Endothelial cell of umbilical vein (primary cell): Measurements from ENCODE around the gene ZNF662. TPM values are rescaled to one million over a fixed set of nuclear protein-coding genes. Genes with fewer than 3 reads are reported as not detected.

Experiments
- BruUV-seq: library from RNA; stranded (reverse); fragments of 400-500 nt; replicated peaks from 2 replicates; lab custom pipeline; 2021; lab: Mats Ljungman, UMichigan
- CTCF ChIA-PET: fragments of 300-600, 350-600 bp; sonication (Branson Sonifier 250); formaldehyde crosslinking; loops from one replicate; lab custom pipeline; 2021; ENCODE audit warnings: antibody characterized with exemption, inconsistent platforms; lab: Charles Lee
- POLR2A ChIA-PET: fragments of 300-600, 350-600 bp; sonication (Branson Sonifier 250); formaldehyde crosslinking; loops from one replicate; lab custom pipeline; 2021; ENCODE audit warnings: antibody characterized with exemption, inconsistent platforms; lab: Charles Lee
- DNase-seq: peaks from one replicate; pipeline ENCODE4 v3.0.0-alpha.2; 2011; ENCODE audit warnings: low read depth, low spot score
- FAIRE-seq: peaks from 2 replicates; lab custom pipeline; 2011; peaks lifted over from hg19 to GRCh38; lab: Jason Lieb, UNC
- H2AFZ ChIP-seq: 2 replicates; pipeline ENCODE4 v1.6.0; 2012; ENCODE audit warnings: low read depth, low read length, control low read depth, inconsistent platforms
- H3K27ac ChIP-seq: 2 replicates; pipeline ENCODE4 v1.5.1; 2011; ENCODE audit warnings: low read depth, mild to moderate bottlenecking, control low read depth, low read length, moderate library complexity; ENCODE audit not compliant: insufficient read depth
- H3K27me3 ChIP-seq, 2 experiments: 2 replicates each; pipeline versions ENCODE4 v1.6.0 to v1.6.1; 2011; ENCODE audit warnings: low read length in 2 of 2, mixed read lengths in 1 of 2; ENCODE audit not compliant: control insufficient read depth in 2 of 2, insufficient read depth in 2 of 2
- H3K36me3 ChIP-seq, 2 experiments: 2 replicates in 1 of 2; 3 replicates in 1 of 2; pipeline ENCODE4 v1.5.1; 2011; ENCODE audit warnings: low read length in 2 of 2, mild to moderate bottlenecking in 1 of 2, moderate library complexity in 1 of 2; ENCODE audit not compliant: control insufficient read depth in 2 of 2, insufficient read depth in 2 of 2; ENCODE audit errors: extremely low read depth in 1 of 2
- H3K4me1 ChIP-seq: 3 replicates; pipeline ENCODE4 v1.5.1; 2011; ENCODE audit warnings: mild to moderate bottlenecking, low read length; ENCODE audit not compliant: control insufficient read depth, insufficient read depth; ENCODE audit errors: extremely low read depth
- H3K4me2 ChIP-seq: 2 replicates; pipeline ENCODE4 v1.6.1; 2011; ENCODE audit warnings: low read length, control low read depth, mixed read lengths; ENCODE audit not compliant: insufficient read depth
- H3K4me3 ChIP-seq, 3 experiments: fragments of 200-600 bp in 1 of 3; sonication (generic), shearing (Covaris generic) in 1 of 3; replicated peaks in 1 of 3; 2 replicates each; pipeline ENCODE4 v1.5.1; 2011 to 2016; ENCODE audit warnings: control low read depth in 3 of 3, low read length in 3 of 3, mild to moderate bottlenecking in 2 of 3, inconsistent platforms in 1 of 3, low read depth in 1 of 3, moderate library complexity in 1 of 3; ENCODE audit not compliant: insufficient read depth in 1 of 3
- H3K79me2 ChIP-seq: 2 replicates; pipeline ENCODE4 v1.6.0; 2012; ENCODE audit warnings: low read length, inconsistent platforms; ENCODE audit not compliant: control insufficient read depth, insufficient read depth
- H3K9ac ChIP-seq: replicated peaks from 2 replicates; pipeline ENCODE3; 2011; ENCODE audit warnings: low read length, control low read depth; ENCODE audit not compliant: insufficient read depth; ENCODE audit errors: extremely low read depth
- H3K9me1 ChIP-seq: replicated peaks from 3 replicates; pipeline ENCODE4 v1.6.0; 2011; ENCODE audit warnings: mild to moderate bottlenecking, low read length; ENCODE audit not compliant: control insufficient read depth, insufficient read depth; ENCODE audit errors: extremely low read depth
- H3K9me3 ChIP-seq: replicated peaks from 2 replicates; pipeline ENCODE4 v1.5.1; 2012; ENCODE audit warnings: low read length, inconsistent platforms; ENCODE audit not compliant: control insufficient read depth, insufficient read depth
- H4K20me1 ChIP-seq: replicated peaks from 2 replicates; pipeline ENCODE3; 2011; ENCODE audit warnings: mild to moderate bottlenecking, low read length; ENCODE audit not compliant: control insufficient read depth, insufficient read depth; ENCODE audit errors: extremely low read depth
- CTCF ChIP-seq, 2 donors: IDR thresholded peaks; 1 replicate in 1 of 2; 2 replicates in 1 of 2; pipeline ENCODE4 v1.5.1; 2011; ENCODE audit warnings: low read length in 2 of 2, mild to moderate bottlenecking in 2 of 2, moderate library complexity in 2 of 2, control low read depth in 1 of 2, inconsistent platforms in 1 of 2, low read depth in 1 of 2; ENCODE audit not compliant: insufficient read depth in 1 of 2; ENCODE audit errors: extremely low read depth in 1 of 2
- EZH2 ChIP-seq: IDR thresholded peaks from 2 replicates; pipeline ENCODE4 v1.6.1; 2012; ENCODE audit warnings: borderline replicate concordance, low read depth, mild to moderate bottlenecking, moderate library complexity, low read length, inconsistent platforms; ENCODE audit not compliant: severe bottlenecking
- FOS ChIP-seq: IDR thresholded peaks from 2 replicates; pipeline ENCODE4 v1.6.1; 2011; ENCODE audit warnings: mild to moderate bottlenecking, low read length, moderate library complexity, borderline replicate concordance; ENCODE audit not compliant: insufficient read depth
- GATA2 ChIP-seq: IDR thresholded peaks from 2 replicates; pipeline ENCODE4 v1.7.0; 2011; ENCODE audit warnings: low read depth, mild to moderate bottlenecking, moderate library complexity, mixed read lengths, low read length; ENCODE audit not compliant: insufficient read length, insufficient read depth
- JUN ChIP-seq: IDR thresholded peaks from 2 replicates; pipeline ENCODE4 v1.6.1; 2011; ENCODE audit warnings: borderline replicate concordance, low read depth; ENCODE audit not compliant: insufficient read length, insufficient read depth
- MYC ChIP-seq: IDR thresholded peaks from one replicate; pipeline ENCODE4 v1.6.1; 2011; ENCODE audit warnings: mild to moderate bottlenecking, low read depth, low read length
- POLR2A ChIP-seq: IDR thresholded peaks from 2 replicates; pipeline ENCODE4 v1.6.1; 2012; ENCODE audit warnings: low read depth, mild to moderate bottlenecking, control low read depth, low read length
- POLR2AphosphoS5 ChIP-seq: IDR thresholded peaks from 2 replicates; pipeline ENCODE4 v1.6.1; 2012; ENCODE audit warnings: low read depth, mild to moderate bottlenecking, control low read depth, low read length, moderate library complexity; ENCODE audit not compliant: insufficient read depth
- dilution Hi-C: fragments of 300-500 bp; cut with MboI; formaldehyde crosslinking; loops from one replicate; pipeline ENCODE4 v1.15.0; 2019; ENCODE audit warnings: low sequenced_read_pairs; ENCODE audit not compliant: extremely low pct_ligation_motif_present
- intact Hi-C: fragments of 100-400 bp; cut with micrococcal nuclease; formaldehyde crosslinking; loops from one replicate; pipeline ENCODE4 v1.10.0; 2022
- polyA plus RNA-seq, 4 experiments: library from polyadenylated mRNA; depleted of rRNA in 3 of 4; stranded (reverse) in 3 of 4; unstranded in 1 of 4; fragments of >200 nt; gene quantifications; 2 replicates each; pipeline versions ENCODE4 v1.2.1 to v1.2.3, GENCODE V29; 2011 to 2012; ENCODE audit warnings: missing spikeins in 1 of 4
- total RNA-seq: library from RNA; stranded (reverse); gene quantifications from 2 replicates; pipeline ENCODE4 v1.2.3, GENCODE V29; 2021
- TF ChIP-seq, protein P1 (sequence below): IDR thresholded peaks from 2 replicates; pipeline ENCODE4 v1.6.1; 2011; ENCODE audit not compliant: insufficient read depth, insufficient read length

ZNF662 gene
- total and polyA plus RNA-seq, 2 donors (not counting 3 experiments of a cell fraction or from before 2014, with no cell fraction given): 0.84 to 4.3 TPM

DNA sequence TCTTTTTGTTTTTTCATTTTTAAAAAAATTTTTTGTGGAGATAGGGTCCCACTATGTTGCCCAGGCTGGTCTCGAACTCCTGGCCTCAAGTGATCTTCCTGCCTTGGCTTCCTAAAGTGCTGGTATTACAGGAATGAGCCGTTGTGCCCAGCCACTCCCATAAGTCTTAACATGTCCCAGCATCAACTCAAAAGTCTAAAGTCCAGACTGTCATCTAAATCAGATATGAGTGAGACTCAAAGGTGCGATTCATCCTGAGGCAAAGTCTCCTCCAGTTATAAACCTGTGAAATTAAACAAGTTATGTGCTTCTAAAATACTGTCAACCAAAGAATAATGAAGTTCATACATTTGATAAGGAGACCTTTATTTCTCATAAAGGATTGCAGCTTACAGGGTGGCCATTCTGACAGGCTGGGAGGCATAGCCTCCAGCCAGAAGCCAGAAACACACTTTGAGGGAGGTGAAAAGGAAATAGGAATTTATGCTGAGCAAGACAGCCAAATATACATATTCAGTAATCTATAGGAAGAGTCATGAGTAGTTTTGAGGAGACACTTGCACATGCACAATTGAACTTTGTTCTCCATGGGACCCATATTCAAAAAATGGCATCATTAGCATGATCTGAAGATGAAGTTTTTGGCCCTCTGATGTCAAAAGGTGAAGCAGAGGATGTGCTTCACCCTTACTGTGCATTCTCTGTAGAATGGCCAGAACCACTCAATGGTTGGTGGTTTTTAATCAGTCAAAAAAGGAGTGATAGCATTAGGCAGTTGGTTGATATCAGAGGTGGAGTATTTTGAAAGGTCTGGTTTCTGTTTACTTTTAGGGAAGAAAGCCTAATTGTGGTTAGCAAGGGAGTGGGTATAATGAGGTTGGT is 11.0 kb upstream of the ZNF662 start:
- Histone ChIP-seq H3K27ac (no peak overlapping the region), H3K4me2 (no peak overlapping the region), H4K20me1 (no peaks in the 10 kb centered on the region), H3K4me3 (no peak overlapping the region), H3K9me3 (no peaks in the 10 kb centered on the region), H3K27me3 (peaks cover 0 to 4% of the 10 kb centered on the region in 2 experiments), H2AFZ (no peak overlapping the region), H3K4me1 (no peaks in the 10 kb centered on the region), H3K36me3 (no peaks in the 10 kb centered on the region), H3K9ac (no peak overlapping the region), H3K79me2 (no peaks in the 10 kb centered on the region), H3K9me1 (no peaks in the 10 kb centered on the region)
- DNase-seq (no peak), FAIRE-seq (no peak)
- dilution Hi-C loops: no loop called here
- CTCF ChIA-PET: no interaction called here
- intact Hi-C loops: no loop called here
- POLR2A ChIA-PET: no interaction called here
- TF ChIP-seq POLR2A (no peak), FOS (no peak), JUN (no peak), EZH2 (no peak), CTCF (IDR thresholded peaks at IDR 0.05; ENCODE audit: extremely low read depth in 1 of 2, insufficient read depth in 1 of 2, low read depth in 1 of 2, low read length in 2 of 2) (no peak), POLR2AphosphoS5 (no peak), MYC (no peak), GATA2 (no peak)
- TF ChIP-seq, protein P1, sequence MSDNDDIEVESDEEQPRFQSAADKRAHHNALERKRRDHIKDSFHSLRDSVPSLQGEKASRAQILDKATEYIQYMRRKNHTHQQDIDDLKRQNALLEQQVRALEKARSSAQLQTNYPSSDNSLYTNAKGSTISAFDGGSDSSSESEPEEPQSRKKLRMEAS: no peak
- no TSS peak for BruUV-seq
